ENCODE results near the gene RXRB.

DNA sequence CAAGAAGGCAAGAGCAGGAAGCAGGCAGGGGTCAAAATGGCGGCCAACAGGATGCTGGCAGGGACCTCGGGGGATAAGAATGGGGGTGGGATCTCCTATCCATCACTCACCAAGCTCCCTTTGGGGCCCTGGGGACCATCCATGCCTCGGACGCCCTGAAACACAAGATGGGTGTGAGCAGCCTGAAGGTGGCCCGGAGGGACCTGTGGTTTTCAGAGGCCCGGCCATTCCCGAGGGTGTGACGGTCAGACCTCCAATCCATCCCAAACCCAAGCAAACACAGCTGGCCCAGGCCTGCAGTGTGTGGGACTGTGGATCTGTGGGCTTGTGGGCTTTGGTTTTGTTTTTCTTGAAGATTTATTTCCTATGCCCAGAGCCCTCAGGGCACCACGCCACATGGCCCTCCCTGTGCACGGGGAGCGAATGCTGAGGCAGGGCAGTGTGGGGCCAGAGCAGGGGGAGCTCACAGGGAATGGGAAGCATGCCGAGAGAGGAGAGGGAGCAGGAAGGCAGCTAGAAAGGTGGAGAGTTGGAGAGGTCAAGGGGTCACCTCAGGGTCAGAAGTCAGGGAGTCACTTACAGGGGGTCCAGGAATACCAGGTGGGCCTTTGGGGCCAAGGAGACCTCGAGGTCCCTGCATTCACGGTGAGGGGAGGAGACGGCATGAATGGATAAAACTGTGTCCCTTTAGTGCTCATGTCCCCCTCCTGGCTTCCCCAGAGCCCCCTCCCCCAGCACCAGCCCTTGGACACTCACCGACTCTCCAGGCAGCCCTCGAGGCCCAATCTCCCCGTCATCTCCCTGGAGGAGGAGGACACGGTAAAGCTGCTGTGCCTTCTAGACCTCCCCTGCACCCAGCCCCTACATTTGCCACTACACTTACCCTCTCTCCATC is 22.7 kb downstream of the RXRB start:
- TF ChIP-seq, protein P1, sequence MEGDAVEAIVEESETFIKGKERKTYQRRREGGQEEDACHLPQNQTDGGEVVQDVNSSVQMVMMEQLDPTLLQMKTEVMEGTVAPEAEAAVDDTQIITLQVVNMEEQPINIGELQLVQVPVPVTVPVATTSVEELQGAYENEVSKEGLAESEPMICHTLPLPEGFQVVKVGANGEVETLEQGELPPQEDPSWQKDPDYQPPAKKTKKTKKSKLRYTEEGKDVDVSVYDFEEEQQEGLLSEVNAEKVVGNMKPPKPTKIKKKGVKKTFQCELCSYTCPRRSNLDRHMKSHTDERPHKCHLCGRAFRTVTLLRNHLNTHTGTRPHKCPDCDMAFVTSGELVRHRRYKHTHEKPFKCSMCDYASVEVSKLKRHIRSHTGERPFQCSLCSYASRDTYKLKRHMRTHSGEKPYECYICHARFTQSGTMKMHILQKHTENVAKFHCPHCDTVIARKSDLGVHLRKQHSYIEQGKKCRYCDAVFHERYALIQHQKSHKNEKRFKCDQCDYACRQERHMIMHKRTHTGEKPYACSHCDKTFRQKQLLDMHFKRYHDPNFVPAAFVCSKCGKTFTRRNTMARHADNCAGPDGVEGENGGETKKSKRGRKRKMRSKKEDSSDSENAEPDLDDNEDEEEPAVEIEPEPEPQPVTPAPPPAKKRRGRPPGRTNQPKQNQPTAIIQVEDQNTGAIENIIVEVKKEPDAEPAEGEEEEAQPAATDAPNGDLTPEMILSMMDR (IDR thresholded peaks at IDR 0.05; ENCODE audit: insufficient read depth, low read length), result no peak
- TF ChIP-seq GABPA (IDR thresholded peaks at IDR 0.05; ENCODE audit: low read depth) (no peak), POLR2AphosphoS5 (IDR thresholded peaks at IDR 0.05; ENCODE audit: low read depth) (no peak), SPI1 (IDR thresholded peaks at IDR 0.05; ENCODE audit: borderline replicate concordance, low read depth) (no peak)

All from HL-60 (cell line).